CD4-positive, alpha-beta T cell treated with Interleukin-21 for 1 hour (primary cell): ENCODE measurements around the gene SPDYE3.
"Not testable (repeated sequence)": the region's sequence is repeated elsewhere in the genome, so short reads cannot be mapped to it uniquely, and the experiment has no call there.

Experiments
- DNase-seq: peaks from one replicate; pipeline ENCODE4 v3.0.0-alpha.2; 2020

Gene SPDYE3

GRCh38 chr7:100307402-100307801 is at the start of gene SPDYE3:
TSS of gene SPDYE3 (plus strand) at chr7:100307702. CDS start at chr7:100307886, 184 bp downstream.
- DNase-seq, result not testable (repeated sequence)

- DNase-seq, result not testable (repeated sequence)
Observed at GRCh38 chr7:100259984-100260383, 47.5 kb upstream of the SPDYE3 start.

- not testable (repeated sequence) for DNase-seq
Observed at GRCh38 chr7:100262896-100263295, 44.6 kb upstream of the SPDYE3 start.

- not testable (repeated sequence) for DNase-seq
Observed at GRCh38 chr7:100264223-100264622, 43.3 kb upstream of the SPDYE3 start.

- not testable (repeated sequence) for DNase-seq
Observed at GRCh38 chr7:100264669-100265165, 42.8 kb upstream of the SPDYE3 start.

GRCh38 chr7:100265851-100266250 is 41.7 kb upstream of the SPDYE3 start:
- not testable (repeated sequence) for DNase-seq

GRCh38 chr7:100266576-100267354 is 40.7 kb upstream of the SPDYE3 start:
- DNase-seq, result no peak

- no peak for DNase-seq
Observed at GRCh38 chr7:100267648-100268047, 39.9 kb upstream of the SPDYE3 start.

GRCh38 chr7:100268882-100269281 is 38.6 kb upstream of the SPDYE3 start:
- not testable (repeated sequence) for DNase-seq

- not testable (repeated sequence) for DNase-seq
Observed at GRCh38 chr7:100269306-100270045, 38.0 kb upstream of the SPDYE3 start.

- DNase-seq, result not testable (repeated sequence)
Observed at GRCh38 chr7:100270046-100270918, 37.2 kb upstream of the SPDYE3 start.

- not testable (repeated sequence) for DNase-seq
Observed at GRCh38 chr7:100270941-100271593, 36.4 kb upstream of the SPDYE3 start.

- peak; percentile 97 for DNase-seq
Observed at GRCh38 chr7:100271716-100272537, 35.6 kb upstream of the SPDYE3 start.

GRCh38 chr7:100272538-100272902 is 35.0 kb upstream of the SPDYE3 start:
- not testable (repeated sequence) for DNase-seq

GRCh38 chr7:100275120-100275519 is 32.4 kb upstream of the SPDYE3 start:
- no peak for DNase-seq

- not testable (repeated sequence) for DNase-seq
Observed at GRCh38 chr7:100276126-100276525, 31.4 kb upstream of the SPDYE3 start.

- DNase-seq, result not testable (repeated sequence)
Observed at GRCh38 chr7:100282069-100282608, 25.4 kb upstream of the SPDYE3 start.

- not testable (repeated sequence) for DNase-seq
Observed at GRCh38 chr7:100283147-100283546, 24.4 kb upstream of the SPDYE3 start.

GRCh38 chr7:100287191-100287969 is 20.1 kb upstream of the SPDYE3 start:
- DNase-seq, result not testable (repeated sequence)

- not testable (repeated sequence) for DNase-seq
Observed at GRCh38 chr7:100288258-100288657, 19.2 kb upstream of the SPDYE3 start.
